ENCODE measurements around the gene DNASE2B. TPM values are rescaled to one million over a fixed set of nuclear protein-coding genes. Genes with fewer than 3 reads are reported as not detected.
"Not testable (repeated sequence)": the region's sequence is repeated elsewhere in the genome, so short reads cannot be mapped to it uniquely, and the experiment has no call there.

The DNASE2B gene
- total and polyA plus RNA-seq, 2 donors (not counting 3 experiments of a cell fraction or from before 2014, with no cell fraction given), result not detected

DNA sequence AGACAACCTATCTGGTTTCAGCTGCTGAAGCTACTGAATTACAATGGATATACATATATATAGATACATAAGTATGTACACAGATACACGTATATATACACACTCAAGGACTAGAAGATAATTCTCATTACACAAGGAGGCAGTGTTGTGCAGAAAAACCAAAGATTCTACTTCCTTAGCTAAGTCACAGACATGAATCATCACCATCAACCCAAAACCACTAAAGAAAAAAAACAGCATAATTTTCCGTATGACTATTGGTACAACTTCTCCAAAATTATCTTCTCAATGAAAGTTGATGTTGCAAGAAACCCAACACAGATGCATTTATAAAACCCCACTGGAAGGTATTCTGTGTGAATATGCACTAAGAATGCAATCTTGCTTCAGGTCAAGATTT lies 44.0 kb downstream of the DNASE2B start:
- dilution Hi-C loops (cut with MboI; ENCODE audit: extremely low pct_ligation_motif_present, low sequenced_read_pairs), result loop anchor here (25.0 kb wide), 2 partner anchors 170 to 305 kb away; partner anchors contain the start of gene PRKACB
- CTCF ChIA-PET, result interaction anchor here (0.6 to 4.6 kb wide), 44 partner anchors 10 to 510 kb away, joined by 3 to 124 read pairs (median 5); partner anchors contain the start of genes PRKACB and SPATA1
- intact Hi-C loops (cut with micrococcal nuclease), result loop anchor here (1.0 to 2.0 kb wide), 6 partner anchors 99 to 494 kb away; no protein-coding TSS in a partner anchor

DNA sequence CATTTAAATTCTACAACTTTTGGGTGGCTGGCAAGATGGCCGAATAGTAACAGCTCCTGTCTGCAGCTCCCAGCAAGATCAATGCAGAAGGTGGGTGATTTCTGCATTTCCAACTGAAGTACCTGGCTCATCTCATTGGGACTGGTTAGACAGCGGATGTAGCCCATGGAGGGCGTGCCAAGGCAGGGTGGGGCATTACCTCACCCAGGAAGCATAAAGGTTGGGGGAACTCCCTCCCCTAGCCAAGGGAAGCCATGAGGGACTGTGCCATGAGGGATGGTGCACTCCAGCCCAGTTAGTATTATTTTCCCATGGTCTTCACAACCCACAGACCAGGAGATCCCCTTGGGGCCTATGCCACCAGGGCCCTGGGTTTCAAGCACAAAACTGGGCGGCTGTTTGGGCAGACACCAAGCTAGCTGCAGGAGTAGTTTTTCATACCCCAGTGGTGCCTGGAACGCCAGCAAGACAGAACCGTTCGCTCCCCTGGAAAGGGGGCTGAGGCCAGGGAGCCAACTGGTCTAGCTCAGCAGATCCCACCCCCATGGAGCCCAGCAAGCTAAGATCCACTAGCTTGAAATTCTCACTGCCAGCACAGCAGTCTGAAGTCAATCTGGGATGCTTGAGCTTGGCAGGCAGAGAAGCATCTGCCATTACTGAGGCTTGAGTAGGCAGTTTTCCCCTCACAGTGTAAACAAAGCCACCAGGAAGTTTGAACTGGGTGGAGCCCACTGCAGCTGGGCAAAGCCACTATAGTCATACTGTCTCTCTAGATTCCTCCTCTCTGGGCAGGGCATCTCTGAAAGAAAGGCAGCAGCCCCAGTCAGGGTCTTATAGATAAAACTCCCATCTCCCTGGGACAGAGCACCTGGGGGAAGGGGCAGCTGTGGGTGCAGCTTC lies 44.7 kb downstream of the DNASE2B start:
- POLR2A ChIA-PET; H3K27ac ChIP-seq (ENCODE audit: insufficient read depth, low read depth, low read length): not testable (repeated sequence)
- H2AFZ ChIP-seq (ENCODE audit: low read depth, low read length), result peak overlapping the region; percentile 54

More for the DNA sequence above, 44.0 kb downstream of the DNASE2B start:
- Histone ChIP-seq H3K36me3 (ENCODE audit: control insufficient read depth in 2 of 2, extremely low read depth in 1 of 2, insufficient read depth in 2 of 2, low read length in 2 of 2) (no peaks in the 10 kb centered on the region), H3K27ac (ENCODE audit: insufficient read depth, low read depth, low read length) (no peak overlapping the region), H3K9me3 (replicated peaks; ENCODE audit: control insufficient read depth, insufficient read depth, low read length) (no peaks in the 10 kb centered on the region), H3K4me2 (ENCODE audit: insufficient read depth, low read length) (no peak overlapping the region), H3K9ac (replicated peaks; ENCODE audit: extremely low read depth, insufficient read depth, low read length) (no peak overlapping the region), H3K27me3 (ENCODE audit: control insufficient read depth in 2 of 2, insufficient read depth in 2 of 2, low read length in 2 of 2) (no peaks in the 10 kb centered on the region), H2AFZ (ENCODE audit: low read depth, low read length) (no peak overlapping the region), H3K4me3 (replicated peaks in 1 of 3; ENCODE audit: insufficient read depth in 1 of 3, low read depth in 1 of 3, low read length in 3 of 3) (no peak overlapping the region), H3K79me2 (ENCODE audit: control insufficient read depth, insufficient read depth, low read length) (no peaks in the 10 kb centered on the region), H3K4me1 (ENCODE audit: control insufficient read depth, extremely low read depth, insufficient read depth, low read length) (peaks cover 2% of the 10 kb centered on the region), H4K20me1 (replicated peaks; ENCODE audit: control insufficient read depth, extremely low read depth, insufficient read depth, low read length) (no peaks in the 10 kb centered on the region), H3K9me1 (replicated peaks; ENCODE audit: control insufficient read depth, extremely low read depth, insufficient read depth, low read length) (no peaks in the 10 kb centered on the region)
- FAIRE-seq (peak; percentile 94), DNase-seq (ENCODE audit: low read depth, low spot score) (peak; percentile 89)
- TF ChIP-seq, protein P1, sequence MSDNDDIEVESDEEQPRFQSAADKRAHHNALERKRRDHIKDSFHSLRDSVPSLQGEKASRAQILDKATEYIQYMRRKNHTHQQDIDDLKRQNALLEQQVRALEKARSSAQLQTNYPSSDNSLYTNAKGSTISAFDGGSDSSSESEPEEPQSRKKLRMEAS (IDR thresholded peaks at IDR 0.05; ENCODE audit: insufficient read depth, insufficient read length), result no peak
- peak; percentile 87 for TF ChIP-seq FOS (IDR thresholded peaks at IDR 0.05; ENCODE audit: borderline replicate concordance, insufficient read depth, low read length)
- no peak for TF ChIP-seq EZH2 (IDR thresholded peaks at IDR 0.05; ENCODE audit: borderline replicate concordance, low read depth, low read length, severe bottlenecking)
- no peak for TF ChIP-seq MYC (IDR thresholded peaks at IDR 0.05; ENCODE audit: low read depth, low read length)
- no peak for TF ChIP-seq POLR2A (IDR thresholded peaks at IDR 0.05; ENCODE audit: low read depth, low read length)
- TF ChIP-seq JUN (IDR thresholded peaks at IDR 0.05; ENCODE audit: borderline replicate concordance, insufficient read depth, insufficient read length, low read depth), result peak; percentile 61
- TF ChIP-seq GATA2 (IDR thresholded peaks at IDR 0.05; ENCODE audit: insufficient read depth, insufficient read length, low read depth, low read length), result no peak
- TF ChIP-seq, protein P2, sequence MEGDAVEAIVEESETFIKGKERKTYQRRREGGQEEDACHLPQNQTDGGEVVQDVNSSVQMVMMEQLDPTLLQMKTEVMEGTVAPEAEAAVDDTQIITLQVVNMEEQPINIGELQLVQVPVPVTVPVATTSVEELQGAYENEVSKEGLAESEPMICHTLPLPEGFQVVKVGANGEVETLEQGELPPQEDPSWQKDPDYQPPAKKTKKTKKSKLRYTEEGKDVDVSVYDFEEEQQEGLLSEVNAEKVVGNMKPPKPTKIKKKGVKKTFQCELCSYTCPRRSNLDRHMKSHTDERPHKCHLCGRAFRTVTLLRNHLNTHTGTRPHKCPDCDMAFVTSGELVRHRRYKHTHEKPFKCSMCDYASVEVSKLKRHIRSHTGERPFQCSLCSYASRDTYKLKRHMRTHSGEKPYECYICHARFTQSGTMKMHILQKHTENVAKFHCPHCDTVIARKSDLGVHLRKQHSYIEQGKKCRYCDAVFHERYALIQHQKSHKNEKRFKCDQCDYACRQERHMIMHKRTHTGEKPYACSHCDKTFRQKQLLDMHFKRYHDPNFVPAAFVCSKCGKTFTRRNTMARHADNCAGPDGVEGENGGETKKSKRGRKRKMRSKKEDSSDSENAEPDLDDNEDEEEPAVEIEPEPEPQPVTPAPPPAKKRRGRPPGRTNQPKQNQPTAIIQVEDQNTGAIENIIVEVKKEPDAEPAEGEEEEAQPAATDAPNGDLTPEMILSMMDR (IDR thresholded peaks at IDR 0.05; ENCODE audit: extremely low read depth in 1 of 2, insufficient read depth in 1 of 2, low read depth in 1 of 2, low read length in 2 of 2), result peak; percentile 18 to 26
- no peak for TF ChIP-seq POLR2AphosphoS5 (IDR thresholded peaks at IDR 0.05; ENCODE audit: insufficient read depth, low read depth, low read length)
- no TSS peak for BruUV-seq (replicated peaks)
- POLR2A ChIA-PET, result no interaction called here

More for the DNA sequence above, 44.7 kb downstream of the DNASE2B start:
- intact Hi-C loops (cut with micrococcal nuclease) (loop anchor here (1.0 to 2.0 kb wide), 6 partner anchors 98 to 493 kb away; no protein-coding TSS in a partner anchor), dilution Hi-C loops (cut with MboI; ENCODE audit: extremely low pct_ligation_motif_present, low sequenced_read_pairs) (loop anchor here (25.0 kb wide), 2 partner anchors 169 to 306 kb away; partner anchors contain the start of gene PRKACB)
- not testable (repeated sequence) for H3K4me1 ChIP-seq (ENCODE audit: control insufficient read depth, extremely low read depth, insufficient read depth, low read length); H3K9me1 ChIP-seq (replicated peaks; ENCODE audit: control insufficient read depth, extremely low read depth, insufficient read depth, low read length); H3K27me3 ChIP-seq (ENCODE audit: control insufficient read depth in 2 of 2, insufficient read depth in 2 of 2, low read length in 2 of 2); H3K4me3 ChIP-seq (replicated peaks in 1 of 3; ENCODE audit: insufficient read depth in 1 of 3, low read depth in 1 of 3, low read length in 3 of 3); H3K9me3 ChIP-seq (replicated peaks; ENCODE audit: control insufficient read depth, insufficient read depth, low read length); H3K4me2 ChIP-seq (ENCODE audit: insufficient read depth, low read length); H4K20me1 ChIP-seq (replicated peaks; ENCODE audit: control insufficient read depth, extremely low read depth, insufficient read depth, low read length); H3K36me3 ChIP-seq (ENCODE audit: control insufficient read depth in 2 of 2, extremely low read depth in 1 of 2, insufficient read depth in 2 of 2, low read length in 2 of 2); BruUV-seq (replicated peaks); DNase-seq (ENCODE audit: low read depth, low spot score); H3K79me2 ChIP-seq (ENCODE audit: control insufficient read depth, insufficient read depth, low read length); FAIRE-seq; H3K9ac ChIP-seq (replicated peaks; ENCODE audit: extremely low read depth, insufficient read depth, low read length)
- CTCF ChIA-PET, result interaction anchor here (0.6 to 4.6 kb wide), 42 partner anchors 11 to 511 kb away, joined by 3 to 124 read pairs (median 5); partner anchors contain the start of genes PRKACB and SPATA1
